GM18861 (cell line): Measurements from ENCODE around the gene NOL3.

ENCODE experiments used
- ATAC-seq: cut with Tn5 transposase; IDR thresholded peaks from one replicate; pipeline ENCODE4 v1.9.1; 2021; ENCODE audit not compliant: unreplicated experiment

Gene NOL3

DNA sequence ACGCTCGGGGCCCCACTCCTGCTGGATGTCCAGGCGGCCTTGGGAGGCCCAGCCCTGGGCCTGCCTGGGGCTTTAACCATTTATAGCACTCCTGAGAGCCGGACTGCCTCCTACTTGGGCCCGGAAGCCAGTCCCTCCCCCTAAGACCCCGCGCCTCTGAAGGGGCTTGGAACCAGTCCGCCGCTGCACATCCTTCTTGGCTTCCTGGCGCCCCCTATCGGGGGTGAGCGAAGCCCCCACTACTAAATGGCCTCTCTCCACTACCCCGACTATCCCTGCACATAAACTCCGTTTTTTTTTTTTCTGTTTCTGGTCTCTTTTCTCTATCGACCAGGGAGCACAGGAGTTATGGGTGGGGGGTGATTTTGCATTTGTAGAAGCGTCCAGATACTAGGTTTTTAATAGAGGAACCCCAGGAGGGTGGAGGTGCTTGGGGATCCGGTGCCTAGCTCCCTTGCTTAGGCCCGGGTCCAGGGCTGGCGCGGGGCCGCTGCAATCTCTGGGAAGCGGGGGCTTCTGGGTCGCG is 633 bp upstream of the NOL3 start:
- no peak for ATAC-seq

DNA sequence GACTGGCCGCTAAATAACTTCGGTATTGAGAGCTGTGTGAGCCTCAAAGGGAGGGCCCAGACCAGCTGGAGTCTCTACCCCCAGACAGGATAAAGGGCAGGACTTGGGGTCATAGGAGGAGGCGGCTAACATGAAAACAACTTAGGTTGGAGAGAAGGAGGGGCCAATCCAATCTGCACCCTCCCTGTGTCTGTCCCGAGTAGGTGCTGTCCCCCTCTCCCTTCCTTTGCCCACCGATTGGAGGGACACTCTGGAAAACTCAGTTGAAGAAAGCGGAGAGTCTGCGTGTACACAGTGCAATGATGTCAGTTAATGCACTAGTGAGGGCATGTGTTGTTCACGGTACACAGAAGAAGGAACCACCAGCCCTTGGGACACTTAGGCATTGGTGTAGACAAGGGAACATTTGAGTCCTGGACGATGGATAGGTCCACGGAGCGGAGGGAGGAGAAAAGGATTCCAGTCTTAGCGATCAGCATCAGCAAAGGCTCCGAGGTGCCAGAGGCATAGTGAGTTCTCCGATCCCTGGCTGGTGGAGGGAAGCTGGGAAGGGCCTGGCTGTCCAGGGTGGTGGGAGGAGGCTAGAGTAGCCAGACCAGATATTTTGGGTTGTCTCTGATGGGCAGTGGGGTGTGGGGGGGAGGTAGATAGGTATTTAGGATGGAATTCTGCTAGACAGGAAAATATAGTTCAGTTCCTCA is 761 bp downstream of the NOL3 start:
- no peak for ATAC-seq

DNA sequence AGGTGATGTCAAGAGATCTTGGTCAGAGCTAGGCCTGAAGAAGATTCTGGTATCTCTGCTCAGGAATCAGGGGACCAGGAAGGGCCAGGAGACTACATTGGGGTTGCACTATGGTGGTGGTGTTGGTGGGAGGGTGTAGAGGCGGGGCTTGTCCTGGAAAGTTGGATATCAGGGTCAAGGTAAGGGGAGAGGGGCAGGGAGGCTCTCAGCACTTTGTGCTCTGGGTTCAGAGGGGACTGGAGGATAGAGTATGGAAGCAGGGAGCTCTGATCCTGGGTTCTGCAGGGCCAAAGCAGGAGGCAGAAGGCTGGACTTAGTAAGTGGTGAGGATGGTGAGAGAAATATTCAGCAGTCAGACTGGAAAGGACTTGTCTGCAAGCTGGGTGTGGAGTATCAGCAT is 3.0 kb downstream of the NOL3 start:
- no peak for ATAC-seq

DNA sequence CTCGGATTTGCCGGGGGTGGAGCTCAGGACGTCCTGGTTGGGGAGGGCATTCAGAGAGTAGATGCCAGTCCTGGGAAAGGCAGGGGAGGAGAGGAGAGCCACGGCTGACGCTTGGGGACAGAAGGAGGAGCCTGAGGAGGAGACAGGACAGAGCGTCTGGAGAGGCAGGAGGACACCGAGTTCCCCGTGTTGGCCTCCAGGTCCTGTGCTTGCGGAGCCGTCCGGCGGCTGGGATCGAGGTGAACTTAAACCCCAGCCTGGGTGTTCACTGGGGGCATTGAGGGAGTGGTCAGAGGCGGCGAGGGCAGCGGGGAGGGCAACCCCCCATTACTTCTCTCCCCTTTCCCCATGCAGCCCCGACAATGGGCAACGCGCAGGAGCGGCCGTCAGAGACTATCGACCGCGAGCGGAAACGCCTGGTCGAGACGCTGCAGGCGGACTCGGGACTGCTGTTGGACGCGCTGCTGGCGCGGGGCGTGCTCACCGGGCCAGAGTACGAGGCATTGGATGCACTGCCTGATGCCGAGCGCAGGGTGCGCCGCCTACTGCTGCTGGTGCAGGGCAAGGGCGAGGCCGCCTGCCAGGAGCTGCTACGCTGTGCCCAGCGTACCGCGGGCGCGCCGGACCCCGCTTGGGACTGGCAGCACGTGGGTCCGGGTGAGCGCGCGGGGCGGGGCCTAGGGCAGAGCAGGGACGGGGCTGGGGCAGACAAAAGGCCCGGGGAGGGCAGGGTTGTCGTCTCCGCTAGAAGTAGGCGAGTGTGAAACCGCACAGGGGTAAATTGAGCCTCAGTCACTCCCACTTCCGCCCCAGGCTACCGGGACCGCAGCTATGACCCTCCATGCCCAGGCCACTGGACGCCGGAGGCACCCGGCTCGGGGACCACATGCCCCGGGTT is 3.7 kb downstream of the NOL3 start:
- ATAC-seq, result peak; percentile 34

DNA sequence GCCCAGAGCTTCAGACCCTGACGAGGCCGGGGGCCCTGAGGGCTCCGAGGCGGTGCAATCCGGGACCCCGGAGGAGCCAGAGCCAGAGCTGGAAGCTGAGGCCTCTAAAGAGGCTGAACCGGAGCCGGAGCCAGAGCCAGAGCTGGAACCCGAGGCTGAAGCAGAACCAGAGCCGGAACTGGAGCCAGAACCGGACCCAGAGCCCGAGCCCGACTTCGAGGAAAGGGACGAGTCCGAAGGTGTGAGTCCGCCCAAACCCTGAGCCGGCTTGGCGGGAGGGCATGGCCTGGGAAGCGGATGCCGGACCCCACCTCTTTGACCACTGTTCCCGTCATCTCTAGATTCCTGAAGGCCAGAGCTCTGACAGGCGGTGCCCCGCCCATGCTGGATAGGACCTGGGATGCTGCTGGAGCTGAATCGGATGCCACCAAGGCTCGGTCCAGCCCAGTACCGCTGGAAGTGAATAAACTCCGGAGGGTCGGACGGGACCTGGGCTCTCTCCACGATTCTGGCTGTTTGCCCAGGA is 4.4 kb downstream of the NOL3 start:
- ATAC-seq, result no peak

DNA sequence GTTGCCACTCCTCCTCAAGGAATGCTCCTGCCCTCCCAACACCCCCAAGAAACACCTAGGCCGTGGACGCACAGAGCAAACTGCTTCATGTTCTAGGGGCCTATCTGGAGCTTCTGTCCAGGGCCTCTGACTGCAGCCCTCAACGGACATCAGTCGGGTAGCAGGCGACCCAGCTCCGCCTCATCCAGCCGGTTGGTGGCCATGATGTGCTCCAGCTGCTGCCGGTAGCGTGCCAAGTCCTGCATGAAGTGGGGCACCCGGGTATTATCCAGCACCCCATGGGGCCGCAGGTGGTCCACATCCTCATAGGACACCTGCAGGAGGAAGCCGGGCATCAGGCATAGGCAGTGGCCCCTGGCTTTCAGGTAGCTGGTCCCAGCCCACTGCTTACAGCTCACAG is 6.3 kb downstream of the NOL3 start:
- ATAC-seq, result no peak

DNA sequence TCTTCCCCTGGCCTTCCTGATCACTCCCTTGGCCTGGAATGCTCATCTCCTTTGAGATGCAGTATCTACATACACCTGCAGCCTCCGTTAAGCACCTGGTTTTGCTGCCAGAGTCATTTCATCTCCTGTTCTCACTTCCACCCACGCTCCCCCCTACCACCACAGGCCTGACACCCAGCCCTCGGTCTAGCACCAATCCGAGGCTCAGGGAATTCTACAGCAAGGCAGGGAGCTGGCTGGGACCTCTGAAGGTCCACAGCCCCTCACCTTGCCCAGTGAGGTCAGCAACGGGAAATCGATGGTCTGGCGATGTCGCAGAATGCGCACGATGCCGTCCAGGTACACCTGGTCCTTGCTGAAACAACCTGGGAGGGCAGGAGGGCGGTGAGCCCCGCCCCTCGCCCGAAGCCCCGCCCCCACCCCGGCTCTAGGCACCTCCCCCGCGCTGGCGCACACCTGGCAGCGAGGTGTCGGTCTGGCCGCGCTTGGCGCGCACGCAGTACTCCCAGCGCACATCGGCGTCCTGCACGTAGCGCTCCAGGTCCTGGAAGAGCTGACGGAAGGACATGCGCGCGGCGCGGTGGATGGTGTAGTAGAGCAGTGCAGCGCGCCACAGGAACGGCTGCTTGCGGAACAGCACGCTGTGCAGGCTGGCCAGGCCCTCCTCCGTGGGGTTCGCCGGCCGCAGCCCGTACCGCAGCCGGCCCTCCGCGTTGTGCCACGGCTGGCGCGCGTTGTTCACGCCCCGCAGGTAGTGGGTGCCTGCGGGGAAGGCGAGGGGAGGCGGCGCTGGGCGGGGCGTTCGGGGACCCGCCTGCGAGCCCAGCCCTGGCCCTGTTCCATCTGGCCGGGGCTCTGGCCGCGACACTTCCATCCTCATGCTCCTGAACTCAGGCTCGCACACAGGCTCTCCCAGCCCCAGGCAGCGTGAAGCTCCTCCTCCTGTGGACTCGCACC is 7.7 kb downstream of the NOL3 start:
- no peak for ATAC-seq

DNA sequence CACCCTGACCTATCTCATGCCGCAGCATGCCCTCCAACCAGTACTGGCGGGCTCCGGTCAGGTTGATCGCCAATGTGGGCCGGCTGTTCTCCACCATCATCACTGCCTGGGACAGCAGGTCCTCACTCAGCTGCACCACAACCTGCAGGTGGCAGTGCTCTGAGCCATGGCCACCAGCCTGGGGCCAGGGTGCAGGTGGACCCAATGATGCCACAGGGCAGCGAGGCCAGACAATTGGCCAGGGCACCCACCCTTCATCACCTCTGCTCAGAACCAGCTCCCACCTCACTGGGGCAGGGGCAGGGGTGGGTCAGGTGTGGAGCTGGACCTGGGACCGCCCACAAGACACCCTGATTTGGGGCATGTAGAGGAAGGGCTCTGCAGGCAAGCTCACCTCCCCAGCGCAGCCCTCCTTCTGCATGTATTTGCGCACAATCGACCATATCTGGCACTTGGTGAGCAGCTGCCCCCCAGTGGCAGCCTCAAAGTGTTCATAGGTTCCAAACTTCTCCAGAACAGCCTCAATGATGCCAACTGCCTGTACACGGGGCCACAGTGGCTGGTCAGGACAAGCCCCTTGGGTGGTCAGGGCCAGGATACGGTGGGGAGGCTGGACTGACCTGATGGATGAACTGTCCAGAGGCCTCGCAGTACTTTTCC is 9.2 kb downstream of the NOL3 start:
- ATAC-seq, result no peak

DNA sequence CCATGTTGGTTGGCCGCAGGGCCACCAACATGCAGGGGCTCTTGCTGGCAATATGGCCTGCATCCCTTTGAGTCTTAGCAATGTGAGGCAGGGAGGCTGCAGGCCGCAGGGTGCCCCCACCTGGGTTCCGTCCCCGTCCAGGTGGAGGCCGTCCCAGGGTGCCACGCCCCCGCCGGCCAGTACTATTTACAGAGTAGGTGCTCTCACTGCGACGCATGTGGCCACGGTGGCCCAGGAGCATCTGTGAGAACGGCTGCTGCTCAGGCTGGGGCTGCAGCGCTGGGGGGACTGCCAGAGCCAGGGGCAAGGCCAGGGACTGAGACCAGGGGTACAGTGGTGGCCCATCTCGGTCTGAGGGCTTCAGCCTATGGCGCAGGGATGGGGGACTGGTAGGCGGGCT is 9.8 kb downstream of the NOL3 start:
- ATAC-seq, result no peak

DNA sequence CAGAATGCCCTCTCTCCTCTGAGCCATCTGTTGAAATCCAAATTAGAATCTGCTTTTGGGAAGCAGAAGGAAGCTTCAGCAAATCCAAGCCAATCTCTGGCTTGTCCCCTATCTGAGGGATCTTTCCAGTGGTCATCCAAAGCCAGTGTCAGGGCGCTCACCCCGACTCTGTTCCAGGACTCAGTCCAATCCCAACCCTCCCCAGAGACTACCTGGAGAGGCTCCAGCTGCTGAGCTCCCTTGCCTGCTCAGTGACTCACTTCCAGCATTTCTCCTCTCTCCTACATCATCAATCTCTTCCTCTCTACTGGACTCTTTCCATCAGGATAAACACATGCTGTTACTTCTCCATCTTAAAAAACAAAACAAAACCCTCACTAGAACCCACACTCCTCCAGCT is 11.0 kb downstream of the NOL3 start:
- no peak for ATAC-seq

DNA sequence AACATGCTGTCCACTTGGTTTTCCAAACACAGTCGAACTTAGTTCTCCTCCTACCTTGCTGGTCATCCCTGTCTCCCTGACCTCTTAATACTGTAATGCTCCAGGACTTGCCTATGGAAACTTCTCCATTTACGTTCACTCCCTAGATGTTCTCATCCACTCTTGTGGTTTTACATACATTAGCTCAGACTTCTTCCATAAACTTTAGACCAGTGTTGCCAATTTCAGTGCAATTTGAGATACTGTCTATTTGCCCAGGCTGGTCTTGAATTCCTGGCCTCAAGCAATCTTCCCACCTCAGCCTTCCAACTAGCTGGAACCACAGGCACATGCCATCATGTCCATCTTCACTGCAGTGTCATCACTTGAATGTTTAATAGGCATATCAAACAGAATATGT is 11.9 kb downstream of the NOL3 start:
- no peak for ATAC-seq

DNA sequence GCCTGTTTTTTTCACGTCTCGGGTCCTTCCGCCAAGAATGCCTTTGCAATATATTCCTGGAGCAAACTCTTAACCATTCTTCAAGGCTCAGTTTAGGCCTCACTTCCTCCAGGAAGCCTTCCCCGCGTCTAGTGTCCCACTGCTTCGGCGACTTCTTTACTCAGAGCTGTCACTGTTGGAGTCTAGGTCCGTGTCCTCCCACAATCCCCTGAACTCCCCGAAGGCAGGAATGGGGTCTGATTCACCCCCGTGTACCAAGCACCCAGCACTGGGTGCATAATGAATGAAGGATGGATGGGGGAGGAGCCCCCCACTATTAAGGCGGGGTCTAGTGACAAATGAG is 12.9 kb downstream of the NOL3 start:
- no peak for ATAC-seq

DNA sequence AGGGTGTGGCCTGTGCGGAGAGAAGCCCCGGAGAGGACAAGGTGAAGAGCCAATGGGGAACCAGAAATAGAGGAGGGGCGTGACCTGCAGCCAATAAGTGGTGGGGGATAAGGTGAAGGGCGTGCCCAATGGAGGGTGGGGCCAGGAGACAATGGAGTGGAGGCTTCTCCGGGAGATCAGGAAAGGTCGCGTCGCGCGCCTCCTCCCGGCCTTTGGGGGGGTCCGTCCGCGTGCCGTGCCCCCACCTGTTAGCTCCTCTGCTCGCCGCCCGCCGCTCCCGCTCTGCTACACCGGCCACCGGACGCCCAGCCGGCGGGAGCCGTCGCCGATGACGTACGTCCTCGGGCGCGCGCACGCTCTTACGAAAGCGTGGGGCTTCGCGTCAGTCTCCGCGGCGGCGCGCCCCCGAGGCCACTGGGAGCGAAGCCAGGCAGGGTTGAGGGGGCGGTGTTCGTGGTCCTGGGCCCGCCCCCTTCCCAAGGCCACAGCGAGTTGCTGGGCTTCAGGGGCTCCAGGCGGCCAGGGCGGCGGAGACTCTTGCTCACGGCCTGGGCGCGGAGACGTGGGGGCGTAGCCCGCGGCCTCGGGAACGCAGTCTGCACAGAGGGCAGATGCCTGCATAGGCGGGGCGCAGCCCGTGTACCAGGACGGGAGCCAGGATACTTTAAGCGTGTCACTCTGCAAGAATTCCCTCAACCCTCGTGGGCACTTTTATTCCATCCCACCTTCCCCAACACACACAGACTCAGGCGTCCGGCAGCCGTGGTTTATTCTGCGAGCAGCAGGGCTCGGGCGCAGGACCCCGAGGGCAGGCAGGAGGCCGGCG is 13.5 kb downstream of the NOL3 start, which contains the start of gene MATCAP1:
TSS of gene MATCAP1 (minus strand) at position 337 of the 826 bp plus-strand sequence. CDS start 3,353 bp downstream, outside the sequence.
- ATAC-seq, result peak; percentile 71

DNA sequence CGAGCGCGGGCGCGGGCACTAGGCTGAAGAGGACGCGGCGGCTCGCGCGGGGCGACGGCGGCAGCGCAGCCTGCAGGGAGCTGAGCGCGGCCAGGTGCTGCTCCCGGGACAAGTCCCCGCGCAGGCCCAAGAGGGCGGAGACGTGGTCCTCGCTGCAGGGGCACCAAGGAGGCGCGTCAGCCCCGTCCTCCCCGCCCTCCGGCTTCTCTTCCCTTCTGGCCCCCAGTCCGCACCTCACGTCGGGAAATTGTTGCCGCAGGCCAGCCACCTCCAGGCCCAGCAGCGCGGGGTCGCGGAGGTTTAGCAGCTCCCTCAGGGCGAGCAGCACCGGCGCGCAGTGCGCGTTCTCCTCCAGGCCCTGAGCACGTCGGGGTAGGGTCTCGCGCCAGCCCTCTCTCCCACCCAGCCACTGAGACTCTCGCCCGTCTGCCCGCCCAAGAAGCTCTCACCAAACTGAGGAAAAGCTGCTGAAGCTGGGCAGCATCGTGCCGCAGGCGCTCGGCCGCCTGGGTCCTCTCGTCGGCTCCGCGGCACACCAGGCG is 14.2 kb downstream of the NOL3 start:
- ATAC-seq, result no peak

DNA sequence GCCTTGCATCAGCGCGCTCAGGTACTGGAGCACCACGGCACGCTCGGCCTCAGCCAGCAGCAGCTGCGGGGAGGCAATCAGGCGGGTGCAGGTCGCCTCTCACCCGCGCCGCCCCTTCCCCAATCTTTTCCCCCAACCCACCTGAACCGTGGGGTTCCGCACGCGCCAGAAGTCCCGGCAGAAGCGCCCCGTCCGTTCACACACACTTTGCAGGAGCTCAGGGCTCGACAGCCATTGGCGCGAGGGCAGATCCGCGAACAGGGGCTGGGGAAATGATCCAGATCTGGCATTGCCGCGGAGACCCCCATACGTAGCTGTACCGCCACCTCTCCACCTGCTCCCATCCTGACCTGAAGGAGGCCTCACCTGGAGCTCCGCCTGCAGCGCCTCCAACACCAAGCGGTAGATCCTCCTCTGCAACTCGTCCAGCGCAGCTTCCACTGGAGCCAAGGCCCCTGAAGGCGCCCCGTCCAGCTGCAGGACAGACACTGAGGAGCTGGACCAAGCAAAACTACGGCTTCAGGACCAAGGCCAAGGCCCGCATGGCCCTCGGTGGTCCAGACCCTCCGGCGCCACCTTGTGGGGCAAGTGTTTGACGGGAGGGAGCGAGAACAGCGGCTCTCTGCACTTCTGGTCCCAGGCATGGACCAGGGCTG is 14.8 kb downstream of the NOL3 start:
- ATAC-seq, result peak; percentile 27

DNA sequence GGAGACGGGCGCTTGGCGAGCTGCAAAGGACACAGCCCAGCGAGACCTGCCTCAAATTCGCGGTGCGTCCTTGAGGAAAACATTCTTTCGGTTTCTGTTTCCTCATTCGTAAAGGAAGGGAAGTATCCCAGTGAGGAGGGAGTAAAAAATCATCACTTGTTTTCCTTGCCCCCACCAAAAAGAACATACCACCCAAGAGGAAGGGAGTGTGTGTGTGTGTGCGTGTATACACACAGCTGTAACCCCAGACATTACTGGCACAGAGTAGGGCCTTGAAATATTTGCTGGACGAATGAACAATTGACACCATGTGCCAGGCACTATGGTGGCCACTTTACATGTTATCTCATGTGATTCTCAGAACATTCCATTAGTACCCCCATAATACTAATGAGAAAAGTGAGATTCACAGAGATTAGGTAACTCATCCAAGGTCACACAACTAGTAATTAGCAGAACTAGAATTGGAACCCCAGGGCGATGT is 15.4 kb downstream of the NOL3 start:
- no peak for ATAC-seq

DNA sequence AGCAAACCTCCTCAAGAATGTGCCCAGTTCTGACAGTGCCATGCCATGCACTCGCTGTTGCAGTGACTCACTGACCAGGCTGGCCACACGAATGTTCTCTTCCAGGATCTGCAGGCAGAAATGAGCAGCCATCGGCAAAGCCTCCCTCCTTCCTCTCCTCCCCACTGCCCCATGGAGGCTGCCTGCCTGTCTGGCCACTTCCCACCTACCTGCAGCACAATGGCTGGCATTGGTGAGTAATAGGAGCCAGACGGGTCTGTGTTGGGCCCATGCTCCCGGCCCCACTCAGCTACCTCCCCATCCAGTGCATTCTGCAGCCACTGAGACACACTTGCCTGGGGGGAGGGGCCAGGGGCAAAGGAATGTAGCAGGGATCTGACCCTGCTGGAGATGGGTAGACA is 16.2 kb downstream of the NOL3 start:
- ATAC-seq, result no peak

DNA sequence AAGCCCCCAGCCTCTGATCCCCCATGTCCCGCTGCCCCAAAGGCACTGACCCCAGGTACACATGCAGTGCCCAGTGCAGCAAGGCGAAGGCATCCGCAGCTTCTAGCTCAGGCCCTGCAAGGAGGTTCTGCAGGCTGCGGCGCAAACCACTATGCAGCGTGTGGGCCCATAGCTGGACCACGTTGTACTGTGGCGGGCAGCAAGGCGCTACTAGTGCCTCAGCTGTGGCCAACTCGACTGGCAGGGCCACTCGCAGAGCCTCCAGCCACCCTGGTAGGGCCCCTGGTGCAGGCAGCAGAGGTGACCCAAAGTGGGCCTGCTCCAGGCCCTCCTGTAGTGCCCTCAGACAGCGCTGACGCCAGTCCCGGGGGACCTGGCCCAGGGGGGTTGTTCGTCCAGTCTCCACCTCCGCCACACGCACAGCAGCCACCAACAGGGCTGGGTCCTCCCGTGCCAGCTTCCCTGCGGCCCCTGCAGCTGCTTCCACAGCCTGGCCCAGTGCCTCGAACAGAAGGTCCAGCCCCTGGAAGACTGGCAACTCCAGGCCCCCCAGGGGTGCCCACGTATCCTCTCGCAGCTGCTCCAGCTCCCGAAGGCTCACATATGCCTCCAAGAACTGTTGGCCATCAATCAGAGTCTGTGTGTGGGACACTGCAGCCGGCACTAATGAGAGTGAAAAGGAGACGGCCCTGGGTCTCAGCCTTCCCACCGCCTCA is 17.0 kb downstream of the NOL3 start:
- ATAC-seq, result no peak
